Measurements from ENCODE around the gene YEATS4. TPM values are rescaled to one million over a fixed set of nuclear protein-coding genes. Genes with fewer than 3 reads are reported as not detected.

Gene YEATS4
- total RNA-seq, 6 donors from 2014 or later = 1.00 to 12.8 (median 10.2) TPM

GRCh38 chr12:69352904-69353303, 6.6 kb upstream of the YEATS4 start:
- Histone ChIP-seq H3K36me3 (no peaks in the 10 kb centered on the region), H3K4me3 (no peak overlapping the region), H3K27me3 (no peaks in the 10 kb centered on the region), H3K27ac (no peak overlapping the region), H3K4me1 (peaks cover 0 to 9% (median 0%) of the 10 kb centered on the region in 4 donors), H3K9me3 (no peaks in the 10 kb centered on the region)
- DNase-seq (no peak), ATAC-seq (ENCODE audit: low FRiP score in 2 of 2) (no peak)
- 89 to 91% methylated on average over 5 of the region's 5 CpGs for WGBS, 2 donors
- TF ChIP-seq POLR2A (IDR thresholded peaks at IDR 0.05) = no peak
- no peak for TF ChIP-seq CTCF (IDR thresholded peaks at IDR 0.05)
- no peak for TF ChIP-seq EP300 (IDR thresholded peaks at IDR 0.05)
- no peak for TF ChIP-seq POLR2AphosphoS5 (IDR thresholded peaks at IDR 0.05)

GRCh38 chr12:69354172-69354555, 5.4 kb upstream of the YEATS4 start:
- 59 to 74% methylated on average over 1 of the region's 1 CpG for WGBS, 2 donors
- DNase-seq (no peak), ATAC-seq (ENCODE audit: low FRiP score in 2 of 2) (no peak)
- TF ChIP-seq POLR2A (IDR thresholded peaks at IDR 0.05) (no peak), EP300 (IDR thresholded peaks at IDR 0.05) (no peak), POLR2AphosphoS5 (IDR thresholded peaks at IDR 0.05) (no peak), CTCF (IDR thresholded peaks at IDR 0.05) (no peak)
- H3K27me3 ChIP-seq = no peaks in the 10 kb centered on the region
- no peak overlapping the region for H3K27ac ChIP-seq
- no peaks in the 10 kb centered on the region for H3K9me3 ChIP-seq
- H3K36me3 ChIP-seq = no peaks in the 10 kb centered on the region
- H3K4me1 ChIP-seq = peaks cover 3 to 12% (median 5%) of the 10 kb centered on the region in 4 donors
- H3K4me3 ChIP-seq = no peak overlapping the region

GRCh38 chr12:69354556-69355187, 4.9 kb upstream of the YEATS4 start:
- TF ChIP-seq CTCF (IDR thresholded peaks at IDR 0.05) = no peak
- TF ChIP-seq POLR2AphosphoS5 (IDR thresholded peaks at IDR 0.05) = no peak
- TF ChIP-seq EP300 (IDR thresholded peaks at IDR 0.05) = no peak
- no peak for TF ChIP-seq POLR2A (IDR thresholded peaks at IDR 0.05)
- ATAC-seq (ENCODE audit: low FRiP score in 2 of 2) (no peak), DNase-seq (no peak)
- no peak overlapping the region for H3K27ac ChIP-seq
- no peak overlapping the region for H3K4me3 ChIP-seq
- no peaks in the 10 kb centered on the region for H3K36me3 ChIP-seq
- WGBS, 2 donors = 79 to 84% methylated on average over 1 of the region's 1 CpG
- no peaks in the 10 kb centered on the region for H3K27me3 ChIP-seq
- peaks cover 5 to 15% (median 7%) of the 10 kb centered on the region in 4 donors for H3K4me1 ChIP-seq
- no peaks in the 10 kb centered on the region for H3K9me3 ChIP-seq

- H3K9me3 ChIP-seq = no peaks in the 10 kb centered on the region
- H3K4me1 ChIP-seq = peaks cover 7 to 20% (median 10%) of the 10 kb centered on the region in 4 donors
- WGBS, 2 donors = 66 to 91% methylated on average over 2 of the region's 2 CpGs
- ATAC-seq (ENCODE audit: low FRiP score in 2 of 2) (no peak), DNase-seq (no peak)
- TF ChIP-seq EP300 (IDR thresholded peaks at IDR 0.05) = no peak
- no peak for TF ChIP-seq POLR2A (IDR thresholded peaks at IDR 0.05)
- TF ChIP-seq POLR2AphosphoS5 (IDR thresholded peaks at IDR 0.05) = no peak
- no peak for TF ChIP-seq CTCF (IDR thresholded peaks at IDR 0.05)
- no peak overlapping the region for H3K27ac ChIP-seq
- no peak overlapping the region for H3K4me3 ChIP-seq
- H3K36me3 ChIP-seq = no peaks in the 10 kb centered on the region
- no peaks in the 10 kb centered on the region for H3K27me3 ChIP-seq
These were observed 4.0 kb upstream of the YEATS4 start for GRCh38 chr12:69355363-69356028.
